Body of pancreas (tissue), 4 donors: ENCODE results near the gene RHOC. TPM values are rescaled to one million over a fixed set of nuclear protein-coding genes. Genes with fewer than 3 reads are reported as not detected.

Experiments
- ATAC-seq: fragments of 150-250 bp; one replicate; pipeline ENCODE4 v1.9.1; 2016
- DNase-seq, 4 donors: peaks; one replicate each; pipeline ENCODE4 v3.0.0-alpha.2; 2019
- H3K27ac ChIP-seq, 4 donors: fragments of 200-600 bp; sonication (generic); 1 replicate in 3 of 4; 2 replicates in 1 of 4; pipeline versions ENCODE4 v1.5.1 to v1.6.1; 2016 to 2019; ENCODE audit warnings: mild to moderate bottlenecking in 1 of 4, mixed read lengths in 1 of 4, moderate library complexity in 1 of 4
- H3K27me3 ChIP-seq, 2 donors: fragments of 200-600 bp; sonication (generic); one replicate each; pipeline ENCODE4 v1.6.0; 2016; ENCODE audit warnings: mild to moderate bottlenecking in 1 of 2
- H3K36me3 ChIP-seq, 2 donors: fragments of 200-600 bp; sonication (generic); replicated peaks in 1 of 2; 2 replicates each; pipeline ENCODE4 v1.5.1; 2016; ENCODE audit warnings: low read depth in 2 of 2; ENCODE audit not compliant: insufficient read depth in 1 of 2
- H3K4me1 ChIP-seq: fragments of 200-600 bp; sonication (generic); one replicate; pipeline ENCODE4 v1.6.0; 2016
- H3K4me3 ChIP-seq, 2 donors: fragments of 200-600 bp; sonication (generic); 1 replicate in 1 of 2; 2 replicates in 1 of 2; pipeline ENCODE4 v1.5.1; 2016 to 2019
- H3K9me3 ChIP-seq, 3 donors: fragments of 200-600 bp; sonication (generic); 1 replicate in 2 of 3; 2 replicates in 1 of 3; pipeline ENCODE4 v1.5.1; 2016
- CTCF ChIP-seq, 7 experiments: fragments of 450-650 bp in 4 of 7; fragments of 200-600 bp in 3 of 7; sonication (generic) in 3 of 7; IDR thresholded peaks; one replicate each; pipeline ENCODE4 v1.5.1; 2016 to 2019; ENCODE audit warnings: antibody characterized with exemption in 7 of 7
- POLR2A ChIP-seq, 3 donors: fragments of 450-650 bp; IDR thresholded peaks; one replicate each; pipeline ENCODE4 v1.6.1; 2016; ENCODE audit warnings: antibody characterized with exemption in 3 of 3, mild to moderate bottlenecking in 2 of 3
- WGBS, 2 donors: methylation state at CpG; one replicate each; pipeline ENCODE4 v1.1.5; 2017; 5-methylcytosine and 5-hydroxymethylcytosine counted together
- intact Hi-C: fragments of 100-400 bp; cut with DNase I; formaldehyde crosslinking; loops from one replicate; pipeline ENCODE4 v1.15.1; 2023
- total RNA-seq, 2 donors: library from RNA; depleted of rRNA; stranded (reverse); fragments of >200 nt; gene quantifications; one replicate each; pipeline ENCODE4 v1.1.0, GENCODE V29; 2016

RHOC gene
- total RNA-seq, 2 donors from 2014 or later, result 75.5 to 136 TPM

GRCh38 chr1:112712701-112713128 is 5.8 kb upstream of the RHOC start:
- no peak for ATAC-seq
- peaks cover 28% of the 10 kb centered on the region for H3K4me1 ChIP-seq
- no peaks in the 10 kb centered on the region for H3K36me3 ChIP-seq
- no peak overlapping the region for H3K4me3 ChIP-seq
- no peak for DNase-seq
- TF ChIP-seq CTCF (IDR thresholded peaks at IDR 0.05), result no peak
- no peak for TF ChIP-seq POLR2A (IDR thresholded peaks at IDR 0.05)
- 83 to 92% methylated on average over 7 to 9 of the region's 9 CpGs for WGBS, 2 donors
- H3K27me3 ChIP-seq, result no peaks in the 10 kb centered on the region
- H3K27ac ChIP-seq, result no peak overlapping the region
- H3K9me3 ChIP-seq, result no peaks in the 10 kb centered on the region
- intact Hi-C loops, result loop anchor here (10.0 kb wide), 1 partner anchor 332 kb away; no protein-coding TSS in a partner anchor

- H3K4me3 ChIP-seq, result no peak overlapping the region
- DNase-seq (no peak), ATAC-seq (no peak)
- peaks cover 32% of the 10 kb centered on the region for H3K4me1 ChIP-seq
- intact Hi-C loops, result loop anchor here (10.0 kb wide), 1 partner anchor 333 kb away; no protein-coding TSS in a partner anchor
- no peak for TF ChIP-seq POLR2A (IDR thresholded peaks at IDR 0.05)
- TF ChIP-seq CTCF (IDR thresholded peaks at IDR 0.05), result no peak
- no peak overlapping the region for H3K27ac ChIP-seq
- H3K36me3 ChIP-seq, result no peaks in the 10 kb centered on the region
- H3K9me3 ChIP-seq, result no peaks in the 10 kb centered on the region
- 84% methylated on average over 7 of the region's 7 CpGs for WGBS, 2 donors
- H3K27me3 ChIP-seq, result no peaks in the 10 kb centered on the region
These were observed 5.3 kb upstream of the RHOC start for GRCh38 chr1:112712191-112712590.

- Histone ChIP-seq H3K27me3 (no peaks in the 10 kb centered on the region), H3K4me3 (no peak overlapping the region), H3K36me3 (no peaks in the 10 kb centered on the region), H3K9me3 (no peaks in the 10 kb centered on the region), H3K4me1 (peaks cover 32% of the 10 kb centered on the region), H3K27ac (no peak overlapping the region)
- DNase-seq (no peak), ATAC-seq (no peak)
- intact Hi-C loops, result loop anchor here (10.0 kb wide), 1 partner anchor 333 kb away; no protein-coding TSS in a partner anchor
- WGBS, 2 donors, result 87 to 88% methylated on average over 8 to 11 of the region's 11 CpGs
- TF ChIP-seq POLR2A (IDR thresholded peaks at IDR 0.05), result no peak
- TF ChIP-seq CTCF (IDR thresholded peaks at IDR 0.05), result no peak
These were observed 4.7 kb upstream of the RHOC start for GRCh38 chr1:112711670-112712069.

- Histone ChIP-seq H3K9me3 (no peaks in the 10 kb centered on the region), H3K4me1 (peaks cover 31% of the 10 kb centered on the region), H3K36me3 (no peaks in the 10 kb centered on the region), H3K27ac (no peak overlapping the region), H3K4me3 (no peak overlapping the region), H3K27me3 (no peaks in the 10 kb centered on the region)
- intact Hi-C loops, result loop anchor here (10.0 kb wide), 1 partner anchor 334 kb away; no protein-coding TSS in a partner anchor
- DNase-seq, result no peak
- no peak for ATAC-seq
- WGBS, 2 donors, result 66 to 70% methylated on average over 7 of the region's 7 CpGs
- TF ChIP-seq CTCF (IDR thresholded peaks at IDR 0.05) (no peak), POLR2A (IDR thresholded peaks at IDR 0.05) (no peak)
These were observed 4.1 kb upstream of the RHOC start for GRCh38 chr1:112711041-112711440.

- 84 to 97% methylated on average over 3 of the region's 3 CpGs for WGBS, 2 donors
- TF ChIP-seq POLR2A (IDR thresholded peaks at IDR 0.05) (no peak), CTCF (IDR thresholded peaks at IDR 0.05) (no peak)
- no peak for ATAC-seq
These were observed 3.7 kb upstream of the RHOC start for GRCh38 chr1:112710586-112710985.

More at GRCh38 chr1:112710586-112710985, 3.7 kb upstream of the RHOC start:
- DNase-seq, result no peak
- Histone ChIP-seq H3K36me3 (no peaks in the 10 kb centered on the region), H3K9me3 (no peaks in the 10 kb centered on the region), H3K27ac (no peak overlapping the region), H3K27me3 (no peaks in the 10 kb centered on the region), H3K4me1 (peaks cover 31% of the 10 kb centered on the region), H3K4me3 (no peak overlapping the region)
- intact Hi-C loops, result loop anchor here (10.0 kb wide), 1 partner anchor 334 kb away; no protein-coding TSS in a partner anchor
